ENCODE results near the gene SULF2. TPM values are rescaled to one million over a fixed set of nuclear protein-coding genes. Genes with fewer than 3 reads are reported as not detected.

SULF2 gene
- total RNA-seq, 4 donors from 2014 or later = 41.2 to 177 (median 62.3) TPM

DNA sequence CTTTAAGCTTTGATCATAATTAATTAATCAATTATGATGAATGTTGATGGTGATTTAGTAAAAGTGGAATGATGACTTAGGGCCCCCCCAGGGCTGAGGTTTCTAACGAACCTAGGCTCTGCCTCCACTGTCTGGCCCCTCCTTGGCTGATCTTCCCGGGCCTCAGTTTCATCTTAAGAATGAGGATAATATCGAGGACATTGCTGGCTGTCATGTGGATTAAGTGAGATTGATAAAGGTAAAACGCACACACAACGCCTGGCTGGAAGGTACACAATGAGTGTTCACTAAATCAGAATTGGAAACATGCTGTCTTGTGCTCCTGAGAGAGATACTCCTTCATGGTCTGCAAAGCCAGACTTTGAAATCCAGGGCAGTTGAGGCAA is 5.3 kb upstream of the SULF2 start:
- Histone ChIP-seq H3K9me3 (no peaks in the 10 kb centered on the region), H3K27ac (peak overlapping the region in 3 of 4 donors; percentile 79 to 83 (median 83)), H3K4me3 (no peak overlapping the region), H3K36me3 (no peaks in the 10 kb centered on the region), H3K27me3 (no peaks in the 10 kb centered on the region), H3K4me1 (peaks cover 4 to 74% (median 12%) of the 10 kb centered on the region in 3 donors)
- no peak for ATAC-seq
- 44 to 59% methylated on average over 5 of the region's 5 CpGs for WGBS, 2 donors (ENCODE audit: low coverage in 1 of 2)
- TF ChIP-seq CTCF (IDR thresholded peaks at IDR 0.05) = no peak
- TF ChIP-seq POLR2A (IDR thresholded peaks at IDR 0.05) = no peak
- TF ChIP-seq POLR2AphosphoS5 (IDR thresholded peaks at IDR 0.05) = no peak
- no peak for TF ChIP-seq EP300 (IDR thresholded peaks at IDR 0.05)

DNA sequence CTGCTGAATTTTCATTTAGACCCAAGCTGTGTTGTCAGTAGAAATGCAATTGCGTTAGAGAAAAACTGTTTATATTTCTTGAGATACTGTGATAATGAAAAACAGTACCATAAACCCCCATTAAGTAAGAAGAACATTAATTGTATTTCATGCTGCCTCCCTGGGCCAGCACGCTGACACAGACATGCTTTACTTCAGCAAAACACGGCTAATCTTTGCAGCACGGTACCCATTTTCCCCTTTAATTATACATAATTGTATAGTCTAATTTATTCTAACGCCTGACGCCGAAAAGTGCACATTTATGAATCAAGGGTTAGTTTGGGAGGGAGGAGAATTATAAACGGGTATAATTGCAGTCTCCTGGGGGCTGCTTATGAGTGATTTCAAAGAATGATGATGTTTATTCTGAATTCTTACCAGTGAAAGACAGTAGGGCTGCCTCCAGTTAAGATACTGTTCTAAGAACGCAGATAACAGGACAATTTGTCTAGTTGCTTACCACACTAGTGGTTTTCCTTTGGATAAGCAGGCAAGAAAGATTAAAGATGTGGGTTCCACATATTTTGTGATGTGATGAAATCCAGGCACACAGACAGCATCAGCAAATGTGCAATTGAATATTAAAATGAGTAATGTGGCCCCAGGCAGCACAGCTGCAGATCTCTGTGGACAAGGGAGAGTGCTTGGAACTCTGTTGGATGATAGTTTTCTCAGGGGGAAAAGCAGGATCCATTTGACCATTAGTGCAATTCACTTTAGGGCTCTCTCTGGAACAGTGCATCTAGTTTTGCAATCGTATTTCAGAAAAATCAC is 4.7 kb upstream of the SULF2 start:
- no peaks in the 10 kb centered on the region for H3K36me3 ChIP-seq
- no peaks in the 10 kb centered on the region for H3K27me3 ChIP-seq
- TF ChIP-seq POLR2A (IDR thresholded peaks at IDR 0.05) (no peak), POLR2AphosphoS5 (IDR thresholded peaks at IDR 0.05) (peak; percentile 74), EP300 (IDR thresholded peaks at IDR 0.05) (no peak), CTCF (IDR thresholded peaks at IDR 0.05) (no peak)
- no peak for ATAC-seq
- peaks cover 4 to 69% (median 12%) of the 10 kb centered on the region in 3 donors for H3K4me1 ChIP-seq
- WGBS, 2 donors (ENCODE audit: low coverage in 1 of 2) = 58 to 67% methylated on average over 9 to 10 of the region's 10 CpGs
- H3K9me3 ChIP-seq = no peaks in the 10 kb centered on the region
- H3K4me3 ChIP-seq = no peak overlapping the region
- peak overlapping the region in 2 of 4 donors; percentile 83 for H3K27ac ChIP-seq

- H3K4me1 ChIP-seq = peaks cover 4 to 72% (median 14%) of the 10 kb centered on the region in 3 donors
Observed at GRCh38 chr20:47789081-47789763, 3.9 kb upstream of the SULF2 start.

GRCh38 chr20:47788741-47789080 is 3.4 kb upstream of the SULF2 start:
- no peak for ATAC-seq

More at GRCh38 chr20:47789081-47789763, 3.9 kb upstream of the SULF2 start:
- H3K9me3 ChIP-seq = no peaks in the 10 kb centered on the region
- no peak overlapping the region for H3K4me3 ChIP-seq
- TF ChIP-seq POLR2A (IDR thresholded peaks at IDR 0.05) (no peak), POLR2AphosphoS5 (IDR thresholded peaks at IDR 0.05) (no peak), EP300 (IDR thresholded peaks at IDR 0.05) (no peak), CTCF (IDR thresholded peaks at IDR 0.05) (no peak)
- 75 to 76% methylated on average over 10 to 12 of the region's 12 CpGs for WGBS, 2 donors (ENCODE audit: low coverage in 1 of 2)
- ATAC-seq = no peak
- H3K36me3 ChIP-seq = no peaks in the 10 kb centered on the region
- no peaks in the 10 kb centered on the region for H3K27me3 ChIP-seq
- H3K27ac ChIP-seq = peak overlapping the region in 1 of 4 donors; percentile 83

More at GRCh38 chr20:47788741-47789080, 3.4 kb upstream of the SULF2 start:
- 85% methylated on average over 2 of the region's 11 CpGs; no CpG with 5 or more reads in 1 of the 2 donors for WGBS, 2 donors (ENCODE audit: low coverage in 1 of 2)
- Histone ChIP-seq H3K9me3 (no peaks in the 10 kb centered on the region), H3K27ac (no peak overlapping the region), H3K4me3 (no peak overlapping the region), H3K27me3 (no peaks in the 10 kb centered on the region), H3K36me3 (no peaks in the 10 kb centered on the region), H3K4me1 (peaks cover 4 to 77% (median 20%) of the 10 kb centered on the region in 3 donors)
- no peak for TF ChIP-seq POLR2AphosphoS5 (IDR thresholded peaks at IDR 0.05)
- no peak for TF ChIP-seq EP300 (IDR thresholded peaks at IDR 0.05)
- TF ChIP-seq CTCF (IDR thresholded peaks at IDR 0.05) = no peak
- TF ChIP-seq POLR2A (IDR thresholded peaks at IDR 0.05) = no peak
